ENCODE measurements around the gene PVALEF. TPM values are rescaled to one million over a fixed set of nuclear protein-coding genes. Genes with fewer than 3 reads are reported as not detected.

PVALEF gene
- total RNA-seq, 1 experiment from 2014 or later = not detected

DNA sequence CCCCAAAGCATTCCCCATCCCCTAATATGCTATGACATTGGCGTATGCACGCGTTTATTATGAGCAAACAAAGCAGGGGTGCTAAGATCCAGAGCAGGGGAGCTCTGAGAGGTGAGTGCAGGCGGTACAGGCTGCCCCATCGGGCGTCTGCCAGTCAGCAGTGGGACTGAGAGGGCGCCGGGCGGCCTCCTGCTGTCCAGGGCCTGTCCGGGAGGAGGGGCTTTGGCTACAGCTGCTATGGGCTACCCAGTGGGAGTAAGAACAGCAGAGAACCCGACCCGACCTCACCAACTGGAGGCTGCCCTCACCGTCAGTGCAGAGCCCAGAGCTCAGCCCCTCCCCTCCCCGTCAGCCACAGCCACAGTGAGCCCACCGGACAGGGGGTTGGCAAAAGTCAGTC is 19.2 kb downstream of the PVALEF start:
- no peak overlapping the region for H3K18ac ChIP-seq (ENCODE audit: insufficient read length, low read depth, low read length)
- WGBS (ENCODE audit: extremely low coverage, insufficient read length, low lambda C conversion rate) = no CpG with 5 or more reads among the region's 15 CpGs
- H3K79me1 ChIP-seq (ENCODE audit: insufficient read depth, low read depth, low read length, poor library complexity, severe bottlenecking) = no peaks in the 10 kb centered on the region
- H3K4me1 ChIP-seq (ENCODE audit: insufficient read depth, low read length) = no peaks in the 10 kb centered on the region
- no peak overlapping the region for H3K4ac ChIP-seq (ENCODE audit: low read depth, low read length)
- H3K9ac ChIP-seq (ENCODE audit: extremely low read depth, insufficient read length, low read length) = no peak overlapping the region
- Mint-ChIP-seq H3K4me1 (peaks cover 2 to 4% of the 10 kb centered on the region in 2 experiments; a peak in 1 of 4 replicates), H3K27ac (no peak overlapping the region; a peak in 1 of 7 replicates), H3K36me3 (ENCODE audit: insufficient read depth in 1 of 3, low read depth in 3 of 3) (peaks cover 0 to 6% (median 4%) of the 10 kb centered on the region in 3 experiments; a peak in 4 of 7 replicates), H3K27me3 (ENCODE audit: low read depth) (no peaks in the 10 kb centered on the region), H3K4me3 (no peak overlapping the region), H3K9me3 (no peaks in the 10 kb centered on the region)
- TF ChIP-seq, protein P1, sequence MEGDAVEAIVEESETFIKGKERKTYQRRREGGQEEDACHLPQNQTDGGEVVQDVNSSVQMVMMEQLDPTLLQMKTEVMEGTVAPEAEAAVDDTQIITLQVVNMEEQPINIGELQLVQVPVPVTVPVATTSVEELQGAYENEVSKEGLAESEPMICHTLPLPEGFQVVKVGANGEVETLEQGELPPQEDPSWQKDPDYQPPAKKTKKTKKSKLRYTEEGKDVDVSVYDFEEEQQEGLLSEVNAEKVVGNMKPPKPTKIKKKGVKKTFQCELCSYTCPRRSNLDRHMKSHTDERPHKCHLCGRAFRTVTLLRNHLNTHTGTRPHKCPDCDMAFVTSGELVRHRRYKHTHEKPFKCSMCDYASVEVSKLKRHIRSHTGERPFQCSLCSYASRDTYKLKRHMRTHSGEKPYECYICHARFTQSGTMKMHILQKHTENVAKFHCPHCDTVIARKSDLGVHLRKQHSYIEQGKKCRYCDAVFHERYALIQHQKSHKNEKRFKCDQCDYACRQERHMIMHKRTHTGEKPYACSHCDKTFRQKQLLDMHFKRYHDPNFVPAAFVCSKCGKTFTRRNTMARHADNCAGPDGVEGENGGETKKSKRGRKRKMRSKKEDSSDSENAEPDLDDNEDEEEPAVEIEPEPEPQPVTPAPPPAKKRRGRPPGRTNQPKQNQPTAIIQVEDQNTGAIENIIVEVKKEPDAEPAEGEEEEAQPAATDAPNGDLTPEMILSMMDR (conservative IDR thresholded peaks at IDR 0.05) = no peak
- no peak overlapping the region for H2BK15ac ChIP-seq (ENCODE audit: low read depth, low read length)
- H2BK5ac ChIP-seq (ENCODE audit: insufficient read length, low read length) = no peak overlapping the region
- H4K8ac ChIP-seq (replicated peaks; ENCODE audit: insufficient read length, low read depth, low read length) = no peak overlapping the region
- no peak overlapping the region for H3K23ac ChIP-seq (ENCODE audit: insufficient read length, low read depth, low read length)
- no peak overlapping the region for H3K27ac ChIP-seq (ENCODE audit: insufficient read length, low read depth, low read length)
- no peak overlapping the region for H3K4me2 ChIP-seq (ENCODE audit: insufficient read depth, insufficient read length, low read length)
- H2AK5ac ChIP-seq (ENCODE audit: insufficient read length, low read length) = no peak overlapping the region
- H2BK12ac ChIP-seq (ENCODE audit: insufficient read length, low read depth, low read length) = no peak overlapping the region
- H3K23me2 ChIP-seq (ENCODE audit: insufficient read length, low read depth, low read length, poor library complexity, severe bottlenecking) = no peaks in the 10 kb centered on the region
- no peak overlapping the region for H3K56ac ChIP-seq (ENCODE audit: insufficient read length, low read depth, low read length)
- H3K79me2 ChIP-seq (ENCODE audit: insufficient read depth, low read length) = no peaks in the 10 kb centered on the region
- no peak overlapping the region for H2AFZ ChIP-seq (ENCODE audit: low read length)
- no peak overlapping the region for H2BK20ac ChIP-seq (ENCODE audit: low read depth, low read length, poor library complexity, severe bottlenecking)
- no peaks in the 10 kb centered on the region for H3K9me3 ChIP-seq (ENCODE audit: control insufficient read depth, low read depth, low read length)
- no peak overlapping the region for H4K91ac ChIP-seq (ENCODE audit: insufficient read length, low read depth, low read length)
- peak; percentile 73 for DNase-seq
- H2BK120ac ChIP-seq (ENCODE audit: low read depth, low read length, poor library complexity, severe bottlenecking) = no peak overlapping the region
- no peaks in the 10 kb centered on the region for H4K20me1 ChIP-seq (ENCODE audit: control insufficient read depth, insufficient read depth, insufficient read length)
- H3K27me3 ChIP-seq (ENCODE audit: insufficient read depth, low read length) = no peaks in the 10 kb centered on the region
- no peak overlapping the region for H3T11ph ChIP-seq (ENCODE audit: low read length)
- no peak overlapping the region for H3K14ac ChIP-seq (ENCODE audit: insufficient read depth, low read length)
- no peak overlapping the region for H4K5ac ChIP-seq (ENCODE audit: insufficient read length, low read depth, low read length)

Data from H9 (cell line).